SK-N-SH (cell line): ENCODE measurements around the gene TEKT1. TPM values are rescaled to one million over a fixed set of nuclear protein-coding genes. Genes with fewer than 3 reads are reported as not detected.

Experiments
- CTCF ChIA-PET: fragments of 300-600, 350-600 bp; formaldehyde crosslinking; extraction: SDS; loops from one replicate; lab custom pipeline; 2021; lab: Yijun Ruan, JAX
- POLR2A ChIA-PET: fragments of 350-600 bp; sonication (Branson Sonifier 250); formaldehyde crosslinking; extraction: SDS; loops from one replicate; lab custom pipeline; 2020; ENCODE audit warnings: antibody characterized with exemption, inconsistent platforms; lab: Yijun Ruan, JAX
- DNase-seq: peaks from one replicate; pipeline ENCODE4 v3.0.0; 2012
- H2AFZ ChIP-seq: fragments of 200-600 bp; sonication (generic); 2 replicates; pipeline ENCODE4 v1.8.1; 2016; ENCODE audit warnings: antibody characterized with exemption, mild to moderate bottlenecking, low read depth
- H3F3A ChIP-seq: fragments of 200-600 bp; sonication (generic); replicated peaks from 2 replicates; pipeline ENCODE3; 2016; ENCODE audit warnings: antibody characterized with exemption, mild to moderate bottlenecking; ENCODE audit not compliant: insufficient read depth
- H3K27ac ChIP-seq, 2 experiments: fragments of 200-500 bp in 1 of 2; fragments of 200-600 bp in 1 of 2; sonication (Bioruptor generic) in 1 of 2; sonication (generic), shearing (Covaris generic) in 1 of 2; 2 replicates each; pipeline versions ENCODE4 v1.5.1 to v1.6.1; 2014 to 2016; ENCODE audit warnings: low read depth in 2 of 2, inconsistent platforms in 1 of 2, low read length in 1 of 2, mild to moderate bottlenecking in 1 of 2, mixed read lengths in 1 of 2
- H3K27me3 ChIP-seq: fragments of 200-600 bp; sonication (generic), shearing (Covaris generic); 2 replicates; pipeline ENCODE4 v1.6.1; 2016; ENCODE audit warnings: mixed run types; ENCODE audit not compliant: insufficient read depth
- H3K36me3 ChIP-seq, 2 experiments: fragments of 200-500 bp in 1 of 2; fragments of 200-600 bp in 1 of 2; sonication (Bioruptor generic) in 1 of 2; sonication (generic) in 1 of 2; replicated peaks in 1 of 2; 2 replicates each; pipeline versions ENCODE3 to v1.5.1; 2014 to 2016; ENCODE audit warnings: low read length in 1 of 2, mild to moderate bottlenecking in 1 of 2; ENCODE audit not compliant: insufficient read depth in 2 of 2, control insufficient read depth in 1 of 2
- H3K4me1 ChIP-seq, 2 experiments: fragments of 200-500 bp in 1 of 2; fragments of 200-600 bp in 1 of 2; sonication (Bioruptor generic) in 1 of 2; sonication (generic), shearing (Covaris generic) in 1 of 2; 2 replicates each; pipeline versions ENCODE4 v1.5.1 to v1.6.1; 2014 to 2016; ENCODE audit warnings: low read depth in 1 of 2, low read length in 1 of 2, mixed run types in 1 of 2; ENCODE audit not compliant: insufficient read depth in 2 of 2, control insufficient read depth in 1 of 2
- H3K4me2 ChIP-seq: fragments of 200-600 bp; sonication (generic), shearing (Covaris generic); 2 replicates; pipeline ENCODE4 v1.6.1; 2017; ENCODE audit warnings: mixed run types
- H3K4me3 ChIP-seq, 2 experiments: fragments of 200-500 bp in 1 of 2; fragments of 200-600 bp in 1 of 2; sonication (Bioruptor generic) in 1 of 2; sonication (generic), shearing (Covaris generic) in 1 of 2; 2 replicates each; pipeline versions ENCODE4 v1.5.1 to v1.8.1; 2014 to 2016; ENCODE audit warnings: low read depth in 2 of 2, inconsistent platforms in 1 of 2, low read length in 1 of 2, mild to moderate bottlenecking in 1 of 2, mixed read lengths in 1 of 2, moderate library complexity in 1 of 2
- H3K79me2 ChIP-seq: fragments of 200-600 bp; sonication (generic); 2 replicates; pipeline ENCODE4 v1.8.1; 2017; ENCODE audit warnings: mild to moderate bottlenecking; ENCODE audit not compliant: insufficient read depth
- H3K9ac ChIP-seq: fragments of 200-600 bp; sonication (generic); 2 replicates; pipeline ENCODE4 v1.6.1; 2017; ENCODE audit warnings: mixed run types
- H3K9me2 ChIP-seq: fragments of 200-600 bp; sonication (generic); 2 replicates; pipeline ENCODE4 v1.6.1; 2017; ENCODE audit warnings: mixed run types
- H3K9me3 ChIP-seq: fragments of 200-600 bp; sonication (generic); 2 replicates; pipeline ENCODE4 v1.6.1; 2017; ENCODE audit warnings: mixed run types, mild to moderate bottlenecking, moderate library complexity
- H4K20me1 ChIP-seq: fragments of 200-600 bp; sonication (generic); 2 replicates; pipeline ENCODE4 v1.6.1; 2017; ENCODE audit warnings: mild to moderate bottlenecking, mixed run types; ENCODE audit not compliant: insufficient read depth
- CHD2 ChIP-seq: fragments of 150-350 bp; IDR thresholded peaks from 2 replicates; pipeline ENCODE4 v1.6.1; 2018; ENCODE audit warnings: low read length; ENCODE audit not compliant: partially characterized antibody
- EZH2phosphoT487 ChIP-seq: fragments of 200-600 bp; sonication (generic); IDR thresholded peaks from 2 replicates; pipeline ENCODE4 v1.6.1; 2017; ENCODE audit warnings: low read depth, mixed run types, mild to moderate bottlenecking, antibody characterized with exemption, moderate library complexity, borderline replicate concordance
- FOXM1 ChIP-seq: IDR thresholded peaks from 2 replicates; pipeline ENCODE4 v1.4.0; 2012; ENCODE audit warnings: low read depth, mild to moderate bottlenecking
- GABPA ChIP-seq: IDR thresholded peaks from 2 replicates; pipeline ENCODE4 v1.4.0; 2012; ENCODE audit warnings: low read depth, mild to moderate bottlenecking
- MAX ChIP-seq: IDR thresholded peaks from 2 replicates; pipeline ENCODE4 v1.4.0; 2012; ENCODE audit warnings: low read depth
- MXI1 ChIP-seq: IDR thresholded peaks from 2 replicates; pipeline ENCODE4 v1.6.1; 2012; ENCODE audit warnings: mild to moderate bottlenecking, low read depth, low read length, improper control_type of control experiment
- NFIC ChIP-seq: IDR thresholded peaks from 2 replicates; pipeline ENCODE4 v1.4.0; 2012; ENCODE audit warnings: borderline replicate concordance
- NRF1 ChIP-seq: IDR thresholded peaks from 2 replicates; pipeline ENCODE4 v1.6.1; 2012; ENCODE audit warnings: low read depth, mild to moderate bottlenecking, low read length
- RAD21 ChIP-seq: IDR thresholded peaks from 2 replicates; pipeline ENCODE4 v1.6.1; 2012; ENCODE audit warnings: mild to moderate bottlenecking, low read length
- REST ChIP-seq: IDR thresholded peaks from 2 replicates; pipeline ENCODE4 v1.6.1; 2012; ENCODE audit warnings: mild to moderate bottlenecking, low read depth, low read length, moderate library complexity
- RFX5 ChIP-seq: IDR thresholded peaks from 2 replicates; pipeline ENCODE4 v1.6.1; 2012; ENCODE audit warnings: mild to moderate bottlenecking, improper control_type of control experiment, low read length
- RXRA ChIP-seq: IDR thresholded peaks from 2 replicates; pipeline ENCODE4 v1.4.0; 2012; ENCODE audit warnings: low read depth, mild to moderate bottlenecking, borderline replicate concordance
- USF1 ChIP-seq: IDR thresholded peaks from 2 replicates; pipeline ENCODE4 v1.4.0; 2012; ENCODE audit warnings: low read depth, borderline replicate concordance
- YY1 ChIP-seq: IDR thresholded peaks from 2 replicates; pipeline ENCODE4 v1.4.0; 2012; ENCODE audit warnings: low read depth, mild to moderate bottlenecking
- WGBS: methylation state at CpG from one replicate; pipeline ENCODE4 v1.1.6; 2017; ENCODE audit warnings: low lambda C conversion rate; 5-methylcytosine and 5-hydroxymethylcytosine counted together
- polyA plus RNA-seq, 3 experiments: library from polyadenylated mRNA; depleted of rRNA; stranded (reverse); fragments of >200 nt; gene quantifications; 2 replicates each; pipeline ENCODE4 v1.2.3, GENCODE V29; 2012

The TEKT1 gene
- polyA plus RNA-seq, 1 of the 3 experiments (the other 2 are of a cell fraction): not detected

- Histone ChIP-seq H3K9me2 (no peaks in the 10 kb centered on the region), H3K9ac (no peak overlapping the region), H3K4me1 (no peaks in the 10 kb centered on the region), H3K27ac (no peak overlapping the region), H3F3A (no peaks in the 10 kb centered on the region), H3K9me3 (no peaks in the 10 kb centered on the region), H3K4me2 (no peak overlapping the region), H2AFZ (no peak overlapping the region), H3K36me3 (no peaks in the 10 kb centered on the region), H4K20me1 (no peaks in the 10 kb centered on the region), H3K27me3 (peaks cover 47% of the 10 kb centered on the region), H3K79me2 (no peaks in the 10 kb centered on the region), H3K4me3 (no peak overlapping the region)
- ChIA-PET CTCF (interaction anchor here (1.9 kb wide), 1 partner anchor 25 kb away, joined by 8 read pairs; no protein-coding TSS in a partner anchor), POLR2A (no interaction called here)
- WGBS: 7% methylated on average over 2 of the region's 2 CpGs
- no peak for DNase-seq
- no peak for TF ChIP-seq REST
Measured at GRCh38 chr17:6868582-6868981, 37.1 kb upstream of the TEKT1 start.

- WGBS: 11% methylated on average over 3 of the region's 3 CpGs
- H3K9me3 ChIP-seq: no peaks in the 10 kb centered on the region
Measured at GRCh38 chr17:6867849-6868248, 36.3 kb upstream of the TEKT1 start.

More at GRCh38 chr17:6867849-6868248, 36.3 kb upstream of the TEKT1 start:
- H3K9ac ChIP-seq: no peak overlapping the region
- no peak overlapping the region for H3K4me3 ChIP-seq
- H3K4me1 ChIP-seq: no peaks in the 10 kb centered on the region
- no peaks in the 10 kb centered on the region for H3K9me2 ChIP-seq
- no peak overlapping the region for H3K4me2 ChIP-seq
- POLR2A ChIA-PET: no interaction called here
- no peaks in the 10 kb centered on the region for H4K20me1 ChIP-seq
- H2AFZ ChIP-seq: no peak overlapping the region
- H3F3A ChIP-seq: no peaks in the 10 kb centered on the region
- H3K79me2 ChIP-seq: no peaks in the 10 kb centered on the region
- TF ChIP-seq MAX (no peak), RAD21 (no peak), YY1 (no peak), RFX5 (no peak), CHD2 (no peak), NRF1 (no peak), NFIC (no peak), FOXM1 (no peak), REST (no peak), GABPA (no peak), EZH2phosphoT487 (no peak), USF1 (no peak), MXI1 (no peak), RXRA (no peak)
- H3K36me3 ChIP-seq: no peaks in the 10 kb centered on the region
- CTCF ChIA-PET: interaction anchor here (1.0 to 1.9 kb wide), 2 partner anchors 25 to 43 kb away, joined by 3 to 8 read pairs; no protein-coding TSS in a partner anchor
- H3K27me3 ChIP-seq: peaks cover 53% of the 10 kb centered on the region
- no peak overlapping the region for H3K27ac ChIP-seq
- no peak for DNase-seq
